GM23248 (cell line): ENCODE results near the gene SOX8.

Experiments
- EZH2 ChIP-seq: fragments of 200-600 bp; sonication (generic); IDR thresholded peaks from 2 replicates; pipeline ENCODE4 v1.6.1; 2018; ENCODE audit warnings: antibody characterized with exemption, mild to moderate bottlenecking; ENCODE audit not compliant: insufficient read depth, poor library complexity, severe bottlenecking
- EZH2phosphoT487 ChIP-seq: fragments of 200-600 bp; sonication (generic); IDR thresholded peaks from 2 replicates; pipeline ENCODE4 v1.6.1; 2018; ENCODE audit warnings: antibody characterized with exemption, moderate library complexity, mild to moderate bottlenecking, low read depth; ENCODE audit not compliant: insufficient read depth

DNA sequence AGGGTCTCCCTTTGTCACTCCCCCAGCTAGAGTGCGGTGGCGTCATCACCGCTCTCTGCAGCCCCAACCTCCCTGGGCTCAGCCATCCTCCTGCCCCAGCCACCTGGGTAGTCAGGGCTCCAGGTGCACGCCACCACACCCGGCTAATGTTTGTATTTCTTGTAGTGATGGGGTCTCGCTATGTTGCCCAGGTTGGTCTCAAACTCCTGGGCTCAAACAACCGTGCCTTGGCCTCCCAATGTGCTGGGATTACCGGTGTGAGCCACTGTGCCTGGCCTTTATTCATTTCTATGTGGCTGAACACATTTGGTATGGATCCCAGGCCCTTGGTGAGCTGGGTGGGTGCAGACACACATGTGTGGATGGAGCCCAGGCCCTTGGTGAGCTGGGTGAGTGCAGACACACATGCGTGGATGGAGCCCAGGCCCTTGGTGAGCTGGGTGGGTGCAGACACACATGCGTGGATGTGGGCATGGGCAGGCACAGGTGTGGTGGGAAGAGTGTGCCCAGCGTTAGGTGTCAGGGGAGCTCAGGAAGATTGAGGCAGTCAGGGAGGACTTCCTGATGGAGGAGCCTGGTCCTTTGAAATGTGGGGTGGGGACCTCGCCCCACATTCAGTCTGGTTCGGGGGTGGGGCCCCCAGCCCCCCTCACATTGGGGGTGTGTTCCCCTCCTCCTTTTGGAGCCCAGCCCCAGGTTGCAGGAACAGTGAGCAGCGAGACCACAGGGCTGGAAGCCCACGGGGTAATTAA lies 37.1 kb downstream of the SOX8 start:
- TF ChIP-seq EZH2phosphoT487 (no peak), EZH2 (no peak)
